ENCODE measurements around the gene FAF1.

Gene FAF1

DNA sequence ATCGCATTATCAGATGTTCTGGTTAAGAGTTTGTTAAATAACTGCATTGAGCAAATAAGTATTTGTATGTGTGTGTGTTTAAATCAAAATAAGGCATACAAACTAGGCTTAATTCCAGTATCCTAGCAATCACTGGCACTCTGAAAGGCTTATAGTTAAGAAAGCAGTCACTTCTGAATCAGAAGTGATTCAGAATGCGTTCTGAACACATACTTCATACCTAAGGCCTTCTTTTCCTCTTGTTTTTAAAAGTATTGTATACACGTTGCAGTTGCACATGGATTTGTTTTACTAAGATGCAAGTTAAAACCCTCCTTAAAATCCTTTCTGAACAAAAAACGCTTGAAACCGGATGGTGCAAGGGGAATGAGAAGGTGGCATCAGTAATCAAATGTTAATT, 298.4 kb downstream of the FAF1 start:
- H3K27me3 Mint-ChIP-seq (ENCODE audit: low read depth), result no peaks in the 10 kb centered on the region
- peak overlapping the region in 1 of 3 experiments; percentile 54 for H3K27ac Mint-ChIP-seq
- H3K4me3 Mint-ChIP-seq, result no peak overlapping the region
- no peaks in the 10 kb centered on the region for H3K36me3 Mint-ChIP-seq (ENCODE audit: low read depth)
- no peaks in the 10 kb centered on the region for H3K4me1 Mint-ChIP-seq
- no peaks in the 10 kb centered on the region for H3K9me3 Mint-ChIP-seq
- TF ChIP-seq, protein P1, sequence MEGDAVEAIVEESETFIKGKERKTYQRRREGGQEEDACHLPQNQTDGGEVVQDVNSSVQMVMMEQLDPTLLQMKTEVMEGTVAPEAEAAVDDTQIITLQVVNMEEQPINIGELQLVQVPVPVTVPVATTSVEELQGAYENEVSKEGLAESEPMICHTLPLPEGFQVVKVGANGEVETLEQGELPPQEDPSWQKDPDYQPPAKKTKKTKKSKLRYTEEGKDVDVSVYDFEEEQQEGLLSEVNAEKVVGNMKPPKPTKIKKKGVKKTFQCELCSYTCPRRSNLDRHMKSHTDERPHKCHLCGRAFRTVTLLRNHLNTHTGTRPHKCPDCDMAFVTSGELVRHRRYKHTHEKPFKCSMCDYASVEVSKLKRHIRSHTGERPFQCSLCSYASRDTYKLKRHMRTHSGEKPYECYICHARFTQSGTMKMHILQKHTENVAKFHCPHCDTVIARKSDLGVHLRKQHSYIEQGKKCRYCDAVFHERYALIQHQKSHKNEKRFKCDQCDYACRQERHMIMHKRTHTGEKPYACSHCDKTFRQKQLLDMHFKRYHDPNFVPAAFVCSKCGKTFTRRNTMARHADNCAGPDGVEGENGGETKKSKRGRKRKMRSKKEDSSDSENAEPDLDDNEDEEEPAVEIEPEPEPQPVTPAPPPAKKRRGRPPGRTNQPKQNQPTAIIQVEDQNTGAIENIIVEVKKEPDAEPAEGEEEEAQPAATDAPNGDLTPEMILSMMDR (IDR thresholded peaks at IDR 0.05; ENCODE audit: unreplicated experiment in 3 of 3), result no peak

DNA sequence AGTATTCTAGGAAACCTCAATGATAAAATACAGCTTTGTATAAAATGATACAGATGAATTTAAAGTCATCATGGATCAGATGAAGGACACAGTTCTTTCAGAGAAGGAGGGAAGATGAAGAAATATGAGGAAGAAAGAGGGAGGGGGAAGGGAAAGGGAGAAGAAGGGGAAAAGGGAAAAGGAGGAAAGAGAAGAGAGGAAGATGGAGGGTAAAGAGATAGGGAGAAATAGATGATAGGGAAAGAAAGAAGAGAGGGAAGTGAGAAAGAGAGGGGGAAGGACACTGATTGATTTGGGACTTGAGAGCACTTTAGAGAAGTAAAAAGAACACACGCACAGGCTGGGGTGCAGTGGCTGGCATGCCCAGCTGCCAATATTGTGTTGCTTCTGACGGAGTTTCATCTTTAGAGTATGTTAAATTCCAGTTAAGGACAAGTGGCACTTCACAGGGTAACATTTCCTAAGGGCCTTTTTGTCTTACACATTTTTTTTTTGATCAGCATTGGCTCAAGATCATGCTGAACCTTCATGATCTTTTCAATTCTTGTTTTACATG, 300.9 kb downstream of the FAF1 start:
- Mint-ChIP-seq H3K4me1 (no peaks in the 10 kb centered on the region), H3K27me3 (ENCODE audit: low read depth) (no peaks in the 10 kb centered on the region), H3K27ac (no peak overlapping the region), H3K36me3 (ENCODE audit: low read depth) (no peaks in the 10 kb centered on the region), H3K4me3 (no peak overlapping the region), H3K9me3 (no peaks in the 10 kb centered on the region)
- TF ChIP-seq, protein P1 (IDR thresholded peaks at IDR 0.05; ENCODE audit: unreplicated experiment in 3 of 3), result no peak

DNA sequence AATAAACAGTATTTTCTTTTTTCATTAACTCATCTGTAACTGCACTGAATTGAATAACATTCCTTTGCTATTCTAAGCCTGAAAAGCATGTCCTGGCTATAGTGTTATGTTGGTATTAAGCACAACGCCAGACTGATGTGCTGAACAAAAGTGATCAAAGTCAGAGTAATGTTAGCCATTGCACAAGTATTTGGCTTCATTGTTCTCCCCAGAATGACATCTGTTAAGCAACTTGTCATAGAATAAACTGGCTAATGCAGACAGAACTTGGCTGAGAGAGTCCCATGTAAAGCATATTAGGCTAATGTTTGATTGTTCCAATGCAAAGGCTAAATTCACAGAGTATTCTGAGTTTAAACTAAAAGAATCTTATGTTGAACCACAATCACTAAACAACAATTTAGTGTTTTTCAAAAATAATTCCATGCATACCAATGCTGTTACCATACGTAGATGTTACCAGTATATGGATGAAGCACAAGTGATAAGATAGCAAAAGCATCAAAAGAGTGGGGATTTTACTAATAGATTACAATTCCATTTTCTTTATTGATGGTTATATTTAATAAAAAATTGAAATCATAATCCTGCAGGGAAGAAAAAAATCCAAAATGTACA, 301.5 kb downstream of the FAF1 start:
- no peaks in the 10 kb centered on the region for H3K4me1 Mint-ChIP-seq
- TF ChIP-seq, protein P1 (IDR thresholded peaks at IDR 0.05; ENCODE audit: unreplicated experiment in 3 of 3), result no peak
- no peaks in the 10 kb centered on the region for H3K9me3 Mint-ChIP-seq
- H3K27me3 Mint-ChIP-seq (ENCODE audit: low read depth), result no peaks in the 10 kb centered on the region
- no peak overlapping the region for H3K4me3 Mint-ChIP-seq
- H3K27ac Mint-ChIP-seq, result no peak overlapping the region
- no peaks in the 10 kb centered on the region for H3K36me3 Mint-ChIP-seq (ENCODE audit: low read depth)

GRCh38 chr1:50656931-50657330, 303.1 kb downstream of the FAF1 start:
- TF ChIP-seq, protein P1 (IDR thresholded peaks at IDR 0.05; ENCODE audit: unreplicated experiment in 3 of 3), result no peak
- H3K27me3 Mint-ChIP-seq (ENCODE audit: low read depth), result no peaks in the 10 kb centered on the region
- no peaks in the 10 kb centered on the region for H3K9me3 Mint-ChIP-seq
- no peaks in the 10 kb centered on the region for H3K4me1 Mint-ChIP-seq
- H3K4me3 Mint-ChIP-seq, result no peak overlapping the region
- H3K27ac Mint-ChIP-seq, result no peak overlapping the region
- H3K36me3 Mint-ChIP-seq (ENCODE audit: low read depth), result no peaks in the 10 kb centered on the region

- H3K36me3 Mint-ChIP-seq (ENCODE audit: low read depth), result no peaks in the 10 kb centered on the region
- H3K27me3 Mint-ChIP-seq (ENCODE audit: low read depth), result no peaks in the 10 kb centered on the region
- H3K4me1 Mint-ChIP-seq, result no peaks in the 10 kb centered on the region
- H3K9me3 Mint-ChIP-seq, result no peaks in the 10 kb centered on the region
- H3K27ac Mint-ChIP-seq, result no peak overlapping the region
- TF ChIP-seq, protein P1 (IDR thresholded peaks at IDR 0.05; ENCODE audit: unreplicated experiment in 3 of 3), result no peak
- H3K4me3 Mint-ChIP-seq, result no peak overlapping the region
Observed at GRCh38 chr1:50651476-50652263, 308.4 kb downstream of the FAF1 start.

Measured in nephron (organoid).